ENCODE results near the gene KCNRG.
"Not testable (repeated sequence)": the region's sequence is repeated elsewhere in the genome, so short reads cannot be mapped to it uniquely, and the experiment has no call there.

Gene KCNRG

GRCh38 chr13:50012396-50013169, 2.7 kb upstream of the KCNRG start:
- DNase-seq: no peak

DNA sequence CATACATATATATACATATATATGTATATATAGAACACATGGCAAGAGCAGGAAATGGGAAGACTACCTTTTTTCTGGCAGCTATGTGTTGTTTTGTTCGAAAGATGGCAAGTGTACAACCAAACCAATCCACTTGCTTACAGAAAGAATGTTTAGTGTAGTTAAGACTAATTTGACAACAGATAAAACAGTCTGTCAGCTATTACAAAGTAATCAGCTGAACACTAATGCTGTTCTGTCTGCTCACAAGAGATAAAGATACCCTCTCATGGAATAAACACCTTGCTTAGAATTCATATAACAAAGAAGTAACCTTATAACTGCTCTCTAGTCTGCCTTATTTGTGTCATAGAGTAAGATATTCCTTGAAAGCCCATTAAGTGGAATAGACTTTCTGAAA, 858 bp upstream of the KCNRG start:
- no peak for DNase-seq

- DNase-seq: no peak
These were observed 506 bp downstream of the KCNRG start for GRCh38 chr13:50015750-50016149.

GRCh38 chr13:50016444-50016843, 1.2 kb downstream of the KCNRG start:
- DNase-seq: no peak

DNA sequence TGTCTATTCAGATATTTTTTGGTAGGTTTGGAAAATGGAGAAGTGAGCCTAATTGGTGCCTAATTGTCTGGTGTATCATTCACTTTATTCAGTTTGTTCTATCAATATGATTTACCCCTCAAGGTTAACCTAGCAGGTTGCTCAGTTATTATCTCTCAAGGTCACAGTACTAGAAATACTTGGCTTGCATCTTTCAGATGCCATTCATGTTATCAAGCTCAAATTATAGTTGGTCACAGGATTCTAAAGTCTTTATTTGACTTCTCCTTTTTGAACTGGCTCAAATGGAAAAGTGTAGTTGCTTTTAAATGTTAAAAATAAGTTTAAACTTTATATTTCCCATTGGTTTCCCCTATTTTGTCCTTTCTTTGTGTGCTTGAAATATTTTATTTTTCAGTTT, 2.6 kb downstream of the KCNRG start:
- DNase-seq: no peak

DNA sequence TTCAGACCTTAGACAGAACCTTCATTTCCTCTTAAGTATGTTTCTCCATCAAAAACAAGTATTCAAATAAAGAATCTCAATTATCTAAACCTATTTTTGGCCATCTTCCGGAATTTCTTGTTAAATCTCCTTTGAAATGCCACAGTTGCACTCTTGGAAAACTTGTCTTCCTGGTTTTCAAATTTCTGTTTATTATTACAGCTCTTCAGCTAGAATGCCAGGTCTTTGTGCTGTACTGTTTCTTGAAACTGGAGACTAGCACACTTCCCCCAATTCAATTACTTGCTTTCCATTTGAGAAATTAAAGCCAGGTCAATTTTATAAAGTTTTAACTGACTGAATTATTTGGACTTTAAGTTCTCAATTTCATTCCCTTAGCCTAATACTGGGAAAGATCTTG, 10.2 kb downstream of the KCNRG start:
- no peak for DNase-seq

DNA sequence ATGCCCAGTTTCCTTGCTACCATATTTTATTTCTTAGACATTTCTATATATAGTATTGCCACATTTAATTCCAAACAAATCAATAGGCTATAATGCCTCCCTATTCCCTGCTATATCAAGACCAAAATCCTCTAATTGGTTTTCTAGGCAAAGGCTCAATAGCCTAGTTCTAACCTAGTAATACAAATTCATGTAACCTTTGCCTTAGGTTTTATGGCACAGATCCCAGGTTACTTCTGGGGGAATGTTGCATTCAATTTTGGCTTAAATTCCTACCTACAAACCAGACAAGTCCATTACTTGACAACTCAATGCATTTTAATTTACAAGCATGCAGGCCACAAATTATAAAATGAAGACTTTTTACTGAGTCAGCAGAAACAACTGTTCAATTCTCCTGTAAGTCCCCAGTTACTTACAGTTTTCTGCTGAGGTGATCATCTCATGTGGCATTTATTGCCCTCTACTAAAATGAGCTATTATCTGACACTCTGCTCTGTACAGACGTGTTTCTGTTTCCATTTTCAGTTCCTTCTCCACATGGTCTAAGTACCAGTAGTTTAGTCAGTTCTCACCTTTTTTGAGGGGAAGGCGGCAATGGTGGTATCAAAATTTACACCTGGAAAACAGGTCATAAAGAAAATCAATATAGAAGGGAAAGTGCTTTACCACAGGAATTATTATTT, 11.7 kb downstream of the KCNRG start:
- no peak for DNase-seq

DNA sequence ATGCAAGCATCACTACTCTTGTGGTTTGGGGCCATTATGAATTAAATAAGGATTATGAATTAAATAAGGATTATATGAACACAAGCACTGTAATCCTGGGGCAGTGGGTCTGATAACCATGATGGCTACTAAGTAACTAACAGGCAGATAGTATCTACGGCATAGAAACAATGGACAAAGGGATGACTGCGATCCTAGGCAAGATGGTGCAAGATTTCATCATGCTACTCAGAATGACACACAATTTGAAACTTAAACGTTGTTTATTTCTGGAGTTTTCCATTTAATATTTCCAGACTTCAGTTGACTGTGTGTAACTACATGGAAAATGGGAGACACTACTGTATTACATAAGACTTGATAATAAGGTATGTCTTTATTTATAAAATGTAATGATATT, 15.1 kb downstream of the KCNRG start:
- no peak for DNase-seq

- DNase-seq: no peak
These were observed 18.5 kb downstream of the KCNRG start for GRCh38 chr13:50033725-50034124.

- no peak for DNase-seq
These were observed 22.5 kb downstream of the KCNRG start for GRCh38 chr13:50037788-50038187.

DNA sequence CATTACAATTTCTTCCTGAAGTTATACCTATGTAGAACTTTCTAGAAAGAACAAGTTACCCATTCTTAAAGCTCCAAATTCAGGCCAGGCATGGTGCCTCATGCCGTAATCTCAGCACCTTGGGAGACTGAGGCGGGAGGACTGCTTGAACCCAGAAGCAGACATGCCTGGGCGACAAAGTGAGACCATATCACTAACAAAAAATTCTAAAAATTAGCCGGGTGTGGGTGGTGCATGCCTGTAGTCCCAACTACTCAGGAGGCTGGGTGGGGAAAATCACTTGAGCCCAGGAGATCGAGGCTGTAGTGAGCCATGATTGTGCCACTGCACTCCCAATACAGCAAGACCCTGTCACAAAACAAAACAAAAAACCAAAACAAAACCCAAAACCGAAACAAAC, 23.0 kb downstream of the KCNRG start:
- DNase-seq: no peak

- no peak for DNase-seq
These were observed 37.2 kb downstream of the KCNRG start for GRCh38 chr13:50052478-50052877.

- DNase-seq: no peak
These were observed 38.6 kb downstream of the KCNRG start for GRCh38 chr13:50053844-50054243.

- DNase-seq: no peak
These were observed 40.2 kb downstream of the KCNRG start for GRCh38 chr13:50055454-50055853.

GRCh38 chr13:50060718-50061117, 45.5 kb downstream of the KCNRG start:
- DNase-seq: no peak

GRCh38 chr13:50062336-50062735, 47.1 kb downstream of the KCNRG start:
- not testable (repeated sequence) for DNase-seq

DNA sequence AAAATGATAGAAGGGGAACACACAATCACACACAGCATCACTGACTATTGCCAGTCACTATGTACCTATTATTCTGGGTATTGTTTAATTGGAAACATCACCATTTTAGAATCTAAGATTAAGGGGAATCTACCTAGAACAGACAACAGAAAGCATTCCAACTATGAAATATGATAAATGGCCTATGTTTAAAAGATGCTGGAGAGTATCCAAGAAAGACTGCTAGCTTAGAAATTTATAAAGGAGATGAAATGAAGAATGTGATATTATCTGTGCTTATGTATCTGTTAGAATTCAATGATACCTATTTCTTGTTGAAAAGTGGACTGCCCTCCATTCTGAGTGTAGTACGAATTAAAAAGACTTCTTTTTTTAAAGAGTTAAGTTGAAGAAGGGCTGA, 50.5 kb downstream of the KCNRG start:
- DNase-seq: no peak

GRCh38 chr13:50068508-50068907, 53.3 kb downstream of the KCNRG start:
- DNase-seq: no peak

DNA sequence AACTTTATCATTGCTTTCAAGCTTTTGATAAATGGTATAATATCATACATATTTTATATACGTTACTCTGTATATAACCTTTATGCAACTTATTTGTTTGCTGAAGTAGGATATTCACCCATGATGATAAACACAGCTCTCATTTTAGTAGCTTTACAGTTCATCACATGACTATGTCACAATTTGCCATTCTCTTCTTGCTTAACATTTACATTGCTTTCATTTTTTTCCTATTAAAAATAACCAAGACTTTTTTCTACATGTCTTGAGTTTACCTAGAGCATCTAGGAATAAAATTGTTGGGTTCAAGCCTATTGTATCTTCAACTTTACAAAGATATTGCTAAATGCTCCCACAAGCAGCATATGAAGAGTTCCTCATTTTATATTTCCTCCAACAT, 54.0 kb downstream of the KCNRG start:
- DNase-seq: no peak

- no peak for DNase-seq
These were observed 54.9 kb downstream of the KCNRG start for GRCh38 chr13:50070186-50070585.
